Naive B cell (primary cell): ENCODE results near the gene AAK1. TPM values are rescaled to one million over a fixed set of nuclear protein-coding genes. Genes with fewer than 3 reads are reported as not detected.
"Not testable (repeated sequence)": the region's sequence is repeated elsewhere in the genome, so short reads cannot be mapped to it uniquely, and the experiment has no call there.

Experiments
- ATAC-seq, 2 donors: fragments of 150-1000 bp; cut with Tn5 transposase; 2 replicates each; pipeline ENCODE4 v1.10.0; 2021; ENCODE audit warnings: low read depth in 2 of 2, mild to moderate bottlenecking in 2 of 2, moderate library complexity in 2 of 2
- DNase-seq: peaks from one replicate; pipeline ENCODE4 v3.0.0; 2022
- H3K27ac Mint-ChIP-seq, 6 donors: one replicate each; pipeline ENCODE4 v1.8.0; 2020 to 2022; ENCODE audit warnings: mild to moderate bottlenecking in 6 of 6, mixed read lengths in 6 of 6, moderate library complexity in 5 of 6, inconsistent platforms in 2 of 6
- H3K27me3 Mint-ChIP-seq, 3 donors: one replicate each; pipeline ENCODE4 v1.8.0; 2021 to 2022; ENCODE audit warnings: mixed read lengths in 3 of 3, mild to moderate bottlenecking in 1 of 3
- H3K36me3 Mint-ChIP-seq, 2 donors: one replicate each; pipeline ENCODE4 v1.8.0; 2020 to 2022; ENCODE audit warnings: mixed read lengths in 2 of 2, inconsistent platforms in 1 of 2, mild to moderate bottlenecking in 1 of 2
- H3K4me1 Mint-ChIP-seq, 3 donors: one replicate each; pipeline ENCODE4 v1.8.0; 2020 to 2022; ENCODE audit warnings: mixed read lengths in 3 of 3, inconsistent platforms in 1 of 3, mild to moderate bottlenecking in 1 of 3, moderate library complexity in 1 of 3
- H3K4me3 Mint-ChIP-seq, 8 donors: one replicate each; pipeline ENCODE4 v1.8.0; 2020 to 2022; ENCODE audit warnings: mild to moderate bottlenecking in 8 of 8, mixed read lengths in 8 of 8, moderate library complexity in 8 of 8, inconsistent platforms in 2 of 8
- H3K9me3 Mint-ChIP-seq, 7 donors: one replicate each; pipeline ENCODE4 v1.8.0; 2020 to 2022; ENCODE audit warnings: mixed read lengths in 7 of 7, mild to moderate bottlenecking in 5 of 7, inconsistent platforms in 2 of 7, moderate library complexity in 1 of 7
- polyA plus RNA-seq, 6 donors: library from polyadenylated mRNA; unstranded; fragments of 300-500 nt; fragmentation: Illumina TruSeq; gene quantifications; one replicate each; pipeline ENCODE4 v1.2.3, GENCODE V29; 2021; ENCODE audit warnings: low read depth in 6 of 6

The AAK1 gene
- polyA plus RNA-seq, 6 donors from 2014 or later, result 0.47 to 6.1 (median 3.4) TPM

- Mint-ChIP-seq H3K36me3 (no peaks in the 10 kb centered on the region), H3K27me3 (peaks cover 17 to 26% (median 19%) of the 10 kb centered on the region in 3 donors), H3K4me3 (no peak overlapping the region), H3K9me3 (peaks cover 0 to 22% (median 10%) of the 10 kb centered on the region in 7 donors), H3K4me1 (no peaks in the 10 kb centered on the region), H3K27ac (no peak overlapping the region)
- DNase-seq (no peak), ATAC-seq (no peak)
Observed at GRCh38 chr2:69674316-69674670, 30.8 kb upstream of the AAK1 start.

GRCh38 chr2:69673098-69673497 is 29.6 kb upstream of the AAK1 start:
- H3K4me3 Mint-ChIP-seq, H3K36me3 Mint-ChIP-seq, ATAC-seq, DNase-seq, H3K27ac Mint-ChIP-seq, H3K4me1 Mint-ChIP-seq: not testable (repeated sequence)
- H3K9me3 Mint-ChIP-seq, result peaks cover 0 to 22% (median 10%) of the 10 kb centered on the region in 7 donors
- H3K27me3 Mint-ChIP-seq, result peaks cover 17 to 25% (median 19%) of the 10 kb centered on the region in 3 donors

DNA sequence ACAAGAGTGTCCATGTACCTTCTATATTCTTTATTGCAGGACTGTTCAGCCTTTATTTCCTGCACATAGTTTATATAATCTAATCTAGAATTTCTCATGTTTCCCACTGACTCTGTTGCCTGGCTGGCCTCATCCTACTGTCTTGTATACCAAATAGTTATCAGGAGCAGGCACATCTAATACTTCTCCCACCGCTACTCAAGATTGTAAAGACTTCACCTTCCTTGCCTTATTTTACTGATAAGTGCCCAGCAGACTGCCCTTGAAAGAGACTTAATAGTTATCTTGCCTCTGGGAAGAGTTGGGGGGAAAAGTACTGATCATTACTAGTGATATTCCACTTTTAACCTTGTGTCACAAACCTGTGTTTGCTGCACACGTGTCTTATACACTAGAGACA is 26.1 kb upstream of the AAK1 start:
- Mint-ChIP-seq H3K27ac (no peak overlapping the region), H3K4me1 (no peaks in the 10 kb centered on the region), H3K36me3 (no peaks in the 10 kb centered on the region), H3K4me3 (no peak overlapping the region), H3K27me3 (peaks cover 30 to 38% (median 35%) of the 10 kb centered on the region in 3 donors), H3K9me3 (peaks cover 0 to 22% (median 13%) of the 10 kb centered on the region in 7 donors)
- no peak for DNase-seq
- ATAC-seq, result no peak

GRCh38 chr2:69668598-69668997 is 25.1 kb upstream of the AAK1 start:
- Mint-ChIP-seq H3K36me3 (peaks cover 4 to 6% of the 10 kb centered on the region in 2 donors), H3K9me3 (peaks cover 4 to 32% (median 19%) of the 10 kb centered on the region in 7 donors), H3K27ac (peak overlapping the region in 1 of 6 donors; percentile 44), H3K4me1 (no peaks in the 10 kb centered on the region), H3K4me3 (no peak overlapping the region), H3K27me3 (peaks cover 31 to 39% (median 38%) of the 10 kb centered on the region in 3 donors)
- ATAC-seq (no peak), DNase-seq (no peak)

DNA sequence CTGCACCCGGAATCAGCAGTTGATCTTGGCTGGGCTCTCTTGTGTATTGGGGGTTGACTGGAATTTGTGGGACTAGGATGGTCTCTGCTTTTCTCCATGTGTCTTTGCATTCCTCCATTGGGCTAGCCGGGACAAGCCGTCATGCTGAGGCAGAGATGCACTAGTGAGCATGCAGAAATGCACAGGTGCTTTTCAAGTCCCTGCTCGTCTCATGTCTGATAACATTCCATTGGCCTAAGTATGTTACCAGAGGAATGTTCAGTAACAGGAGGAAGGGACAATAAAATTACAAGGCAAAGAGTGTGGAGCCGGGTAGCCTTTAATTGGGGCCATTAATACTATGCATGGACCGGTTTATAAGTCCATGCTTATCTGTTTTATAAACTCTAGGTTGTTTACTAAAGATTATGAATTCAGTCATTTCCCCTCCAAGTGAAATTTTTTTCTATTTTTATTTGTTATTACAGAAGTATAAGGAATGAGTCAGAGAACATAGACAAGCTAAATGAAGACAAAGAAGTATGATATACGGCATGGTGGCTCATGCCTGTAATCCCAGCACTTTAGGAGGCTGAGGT is 24.4 kb upstream of the AAK1 start:
- Mint-ChIP-seq H3K27me3 (peaks cover 35 to 43% (median 42%) of the 10 kb centered on the region in 3 donors), H3K27ac (no peak overlapping the region), H3K36me3 (peaks cover 8 to 13% of the 10 kb centered on the region in 2 donors), H3K4me3 (no peak overlapping the region), H3K9me3 (peaks cover 9 to 36% (median 23%) of the 10 kb centered on the region in 7 donors), H3K4me1 (no peaks in the 10 kb centered on the region)
- DNase-seq, result no peak
- ATAC-seq, result no peak

GRCh38 chr2:69665152-69665551 is 21.6 kb upstream of the AAK1 start:
- peaks cover 13% of the 10 kb centered on the region in 2 donors for H3K36me3 Mint-ChIP-seq
- H3K9me3 Mint-ChIP-seq, result peaks cover 7 to 15% (median 13%) of the 10 kb centered on the region in 7 donors
- peaks cover 44 to 50% (median 50%) of the 10 kb centered on the region in 3 donors for H3K27me3 Mint-ChIP-seq
- DNase-seq, result no peak
- no peak overlapping the region for H3K27ac Mint-ChIP-seq
- ATAC-seq, result no peak
- no peaks in the 10 kb centered on the region for H3K4me1 Mint-ChIP-seq
- H3K4me3 Mint-ChIP-seq, result no peak overlapping the region

DNA sequence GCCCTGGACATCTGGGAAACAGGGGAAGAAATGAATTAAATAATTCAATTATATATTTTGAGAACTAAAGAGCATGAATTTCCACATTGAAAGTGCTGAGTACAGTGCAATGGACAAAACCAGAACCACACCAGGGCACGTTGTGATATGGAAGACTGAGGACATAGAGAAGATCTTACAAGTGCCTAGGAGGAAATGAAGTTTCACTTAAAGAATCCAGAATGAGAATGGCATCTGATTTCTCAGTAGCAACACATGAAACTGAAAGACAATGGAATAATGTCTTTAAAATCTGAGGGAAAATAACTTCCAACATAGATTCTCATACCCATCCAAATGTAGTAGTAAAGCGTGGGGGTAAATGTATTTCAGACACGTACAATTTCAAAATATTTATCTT is 20.3 kb upstream of the AAK1 start:
- peaks cover 7 to 15% (median 13%) of the 10 kb centered on the region in 7 donors for H3K9me3 Mint-ChIP-seq
- DNase-seq (no peak), ATAC-seq (no peak)
- H3K4me3 Mint-ChIP-seq, result no peak overlapping the region
- H3K27me3 Mint-ChIP-seq, result peaks cover 49 to 55% (median 53%) of the 10 kb centered on the region in 3 donors
- H3K4me1 Mint-ChIP-seq, result no peaks in the 10 kb centered on the region
- H3K36me3 Mint-ChIP-seq, result peaks cover 13% of the 10 kb centered on the region in 2 donors
- no peak overlapping the region for H3K27ac Mint-ChIP-seq

GRCh38 chr2:69662547-69662946 is 19.0 kb upstream of the AAK1 start:
- not testable (repeated sequence) for H3K27ac Mint-ChIP-seq, H3K4me1 Mint-ChIP-seq, DNase-seq, H3K4me3 Mint-ChIP-seq, ATAC-seq
- peaks cover 7 to 15% (median 13%) of the 10 kb centered on the region in 7 donors for H3K9me3 Mint-ChIP-seq
- peaks cover 43 to 52% (median 49%) of the 10 kb centered on the region in 3 donors for H3K27me3 Mint-ChIP-seq
- H3K36me3 Mint-ChIP-seq, result peaks cover 13% of the 10 kb centered on the region in 2 donors

GRCh38 chr2:69660637-69661036 is 17.1 kb upstream of the AAK1 start:
- H3K36me3 Mint-ChIP-seq, result peaks cover 13% of the 10 kb centered on the region in 2 donors
- peaks cover 0 to 2% (median 0%) of the 10 kb centered on the region in 3 donors for H3K4me1 Mint-ChIP-seq
- H3K27me3 Mint-ChIP-seq, result peaks cover 41 to 47% (median 41%) of the 10 kb centered on the region in 3 donors
- no peak overlapping the region for H3K27ac Mint-ChIP-seq
- ATAC-seq (no peak), DNase-seq (no peak)
- H3K4me3 Mint-ChIP-seq, result no peak overlapping the region
- H3K9me3 Mint-ChIP-seq, result peaks cover 7 to 15% (median 13%) of the 10 kb centered on the region in 7 donors

- Mint-ChIP-seq H3K9me3 (peaks cover 7 to 15% (median 10%) of the 10 kb centered on the region in 7 donors), H3K4me3 (peak overlapping the region in 1 of 8 donors; percentile 10), H3K36me3 (peaks cover 13% of the 10 kb centered on the region in 2 donors), H3K27ac (no peak overlapping the region), H3K27me3 (peaks cover 45 to 47% (median 47%) of the 10 kb centered on the region in 3 donors), H3K4me1 (peaks cover 0 to 3% (median 0%) of the 10 kb centered on the region in 3 donors)
- no peak for DNase-seq
- ATAC-seq, result no peak
Observed at GRCh38 chr2:69659941-69660483, 16.5 kb upstream of the AAK1 start.

- peaks cover 13% of the 10 kb centered on the region in 2 donors for H3K36me3 Mint-ChIP-seq
- ATAC-seq (no peak), DNase-seq (no peak)
- peaks cover 45 to 53% (median 52%) of the 10 kb centered on the region in 3 donors for H3K27me3 Mint-ChIP-seq
- H3K9me3 Mint-ChIP-seq, result peaks cover 7 to 13% (median 10%) of the 10 kb centered on the region in 7 donors
- H3K4me1 Mint-ChIP-seq, result peaks cover 0 to 3% (median under 1%) of the 10 kb centered on the region in 3 donors
- H3K27ac Mint-ChIP-seq, result no peak overlapping the region
- H3K4me3 Mint-ChIP-seq, result no peak overlapping the region
Observed at GRCh38 chr2:69659349-69659748, 15.8 kb upstream of the AAK1 start.

DNA sequence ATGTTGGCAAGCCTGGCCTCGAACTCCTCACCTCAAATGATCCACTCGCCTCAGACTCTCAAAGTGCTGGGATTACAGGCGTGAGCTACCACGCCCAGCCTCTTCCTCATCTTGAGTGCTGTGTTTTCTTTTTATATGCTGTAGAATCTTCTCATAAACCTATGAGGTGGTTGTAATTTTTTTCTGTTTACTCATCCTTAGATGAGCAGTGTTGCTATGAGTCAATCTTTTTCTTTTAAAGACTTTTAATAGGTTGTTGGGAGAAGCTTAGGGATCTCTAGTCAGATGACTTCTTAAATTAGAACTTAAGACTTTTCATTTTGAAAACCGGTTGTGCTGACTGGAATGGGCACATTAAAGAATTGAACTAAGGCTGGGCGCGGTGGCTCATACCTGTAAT is 8.7 kb upstream of the AAK1 start:
- peaks cover 50 to 56% (median 55%) of the 10 kb centered on the region in 3 donors for H3K27me3 Mint-ChIP-seq
- no peaks in the 10 kb centered on the region for H3K36me3 Mint-ChIP-seq
- H3K27ac Mint-ChIP-seq, result no peak overlapping the region
- no peaks in the 10 kb centered on the region for H3K9me3 Mint-ChIP-seq
- H3K4me1 Mint-ChIP-seq, result peaks cover 11 to 19% (median 17%) of the 10 kb centered on the region in 3 donors
- H3K4me3 Mint-ChIP-seq, result no peak overlapping the region
- DNase-seq (no peak), ATAC-seq (no peak)

GRCh38 chr2:69647196-69647595 is 3.7 kb upstream of the AAK1 start:
- H3K9me3 Mint-ChIP-seq, H3K36me3 Mint-ChIP-seq, DNase-seq, H3K27ac Mint-ChIP-seq, ATAC-seq: not testable (repeated sequence)
- Mint-ChIP-seq H3K27me3 (peaks cover 53 to 60% (median 60%) of the 10 kb centered on the region in 3 donors), H3K4me3 (peak overlapping the region in 2 of 8 donors; percentile 63 to 95), H3K4me1 (peaks cover 30 to 44% (median 42%) of the 10 kb centered on the region in 3 donors)

DNA sequence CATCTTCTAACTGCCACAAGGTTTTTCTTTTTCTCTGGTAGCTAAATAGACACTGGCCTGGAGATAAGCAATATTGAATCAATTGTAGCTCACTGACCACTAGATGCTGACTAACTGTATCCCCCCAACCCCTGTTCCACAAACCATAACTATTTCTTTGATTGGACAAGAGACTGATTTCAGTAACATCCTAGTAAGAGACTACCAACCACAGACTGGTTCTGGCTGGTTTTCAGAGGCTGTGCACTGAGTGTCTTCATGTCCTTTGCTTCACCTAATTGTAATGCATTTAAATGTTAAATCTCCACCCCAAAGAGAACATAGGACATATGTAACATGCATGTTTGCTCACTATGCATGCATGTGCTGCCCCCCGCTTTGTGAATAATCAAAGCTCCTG is 3.2 kb upstream of the AAK1 start:
- Mint-ChIP-seq H3K9me3 (peaks cover 0 to 4% (median 0%) of the 10 kb centered on the region in 7 donors), H3K27me3 (peaks cover 53 to 61% (median 60%) of the 10 kb centered on the region in 3 donors), H3K36me3 (no peaks in the 10 kb centered on the region), H3K4me1 (peaks cover 35 to 46% (median 44%) of the 10 kb centered on the region in 3 donors), H3K4me3 (peak overlapping the region in 2 of 8 donors; percentile 63 to 95), H3K27ac (no peak overlapping the region)
- no peak for ATAC-seq
- DNase-seq, result no peak
